AG20443 (cell line): ENCODE results near the gene ROBO1.

ENCODE experiments used
- DNase-seq: peaks from one replicate; pipeline ENCODE4 v3.0.0; 2012; ENCODE audit warnings: low spot score, mixed read lengths

Gene ROBO1

GRCh38 chr3:78621061-78621716 is 1146.6 kb downstream of the ROBO1 start:
- no peak for DNase-seq

GRCh38 chr3:78614486-78614885 is 1153.3 kb downstream of the ROBO1 start:
- no peak for DNase-seq

GRCh38 chr3:78613421-78613879 is 1154.3 kb downstream of the ROBO1 start:
- DNase-seq: no peak

- DNase-seq: no peak
These were observed 1156.5 kb downstream of the ROBO1 start for GRCh38 chr3:78611278-78611677.

- no peak for DNase-seq
These were observed 1157.2 kb downstream of the ROBO1 start for GRCh38 chr3:78610462-78611125.

- DNase-seq: no peak
These were observed 1161.0 kb downstream of the ROBO1 start for GRCh38 chr3:78606756-78607155.

- no peak for DNase-seq
These were observed 1162.6 kb downstream of the ROBO1 start for GRCh38 chr3:78605178-78605577.

GRCh38 chr3:78604341-78604740 is 1163.5 kb downstream of the ROBO1 start:
- DNase-seq: peak; percentile 49

- no peak for DNase-seq
These were observed 1166.5 kb downstream of the ROBO1 start for GRCh38 chr3:78601249-78601648.

- DNase-seq: no peak
These were observed 1178.0 kb downstream of the ROBO1 start for GRCh38 chr3:78589778-78590177.

- no peak for DNase-seq
These were observed 1178.7 kb downstream of the ROBO1 start for GRCh38 chr3:78588906-78589621.

- DNase-seq: peak; percentile 10
These were observed 1187.1 kb downstream of the ROBO1 start for GRCh38 chr3:78580681-78581080.

- no peak for DNase-seq
These were observed 1196.3 kb downstream of the ROBO1 start for GRCh38 chr3:78571486-78571885.

- DNase-seq: no peak
These were observed 1197.3 kb downstream of the ROBO1 start for GRCh38 chr3:78570496-78570895.

- DNase-seq: no peak
These were observed 1198.0 kb downstream of the ROBO1 start for GRCh38 chr3:78569804-78570203.

GRCh38 chr3:78565712-78566111 is 1202.1 kb downstream of the ROBO1 start:
- no peak for DNase-seq

GRCh38 chr3:78562328-78562727 is 1205.5 kb downstream of the ROBO1 start:
- no peak for DNase-seq
